ENCODE measurements around the gene GPR137.
"Not testable (repeated sequence)": the region's sequence is repeated elsewhere in the genome, so short reads cannot be mapped to it uniquely, and the experiment has no call there.

The GPR137 gene

GRCh38 chr11:64322925-64323260, 37.2 kb downstream of the GPR137 start:
- DNase-seq = no peak

GRCh38 chr11:64323373-64323772, 37.7 kb downstream of the GPR137 start:
- no peak for DNase-seq

- not testable (repeated sequence) for DNase-seq
Observed at GRCh38 chr11:64323984-64324383, 38.3 kb downstream of the GPR137 start.

GRCh38 chr11:64324692-64325469, 39.2 kb downstream of the GPR137 start:
- DNase-seq = no peak

GRCh38 chr11:64327375-64327774, 41.7 kb downstream of the GPR137 start:
- no peak for DNase-seq

GRCh38 chr11:64327993-64328392, 42.3 kb downstream of the GPR137 start:
- DNase-seq = no peak

- no peak for DNase-seq
Observed at GRCh38 chr11:64330888-64331287, 45.2 kb downstream of the GPR137 start.

- DNase-seq = peak; percentile 73
Observed at GRCh38 chr11:64331569-64332371, 46.1 kb downstream of the GPR137 start.

GRCh38 chr11:64333556-64333955, 47.9 kb downstream of the GPR137 start:
- DNase-seq = no peak

- no peak for DNase-seq
Observed at GRCh38 chr11:64334764-64335735, 49.4 kb downstream of the GPR137 start.

- no peak for DNase-seq
Observed at GRCh38 chr11:64337538-64338249, 52.0 kb downstream of the GPR137 start.

GRCh38 chr11:64338716-64339115, 53.1 kb downstream of the GPR137 start:
- no peak for DNase-seq
